Astrocyte (in vitro differentiated cells and primary cell): ENCODE data around the gene PPP6R3.

Source experiments
- CTCF ChIP-seq: IDR thresholded peaks from 2 replicates; pipeline ENCODE4 v1.5.1; 2011; ENCODE audit warnings: low read depth, mild to moderate bottlenecking, inconsistent platforms, low read length, moderate library complexity; ENCODE audit not compliant: insufficient read depth
- EZH2 ChIP-seq: IDR thresholded peaks from 2 replicates; pipeline ENCODE4 v1.6.1; 2012; ENCODE audit warnings: mild to moderate bottlenecking, low read length, inconsistent platforms; ENCODE audit not compliant: insufficient read depth

- TF ChIP-seq CTCF (no peak), EZH2 (no peak)
Observed at GRCh38 chr11:68533945-68534344, 73.4 kb downstream of the PPP6R3 start.
